ENCODE measurements around the gene MYLK. TPM values are rescaled to one million over a fixed set of nuclear protein-coding genes. Genes with fewer than 3 reads are reported as not detected.
"Not testable (repeated sequence)": the region's sequence is repeated elsewhere in the genome, so short reads cannot be mapped to it uniquely, and the experiment has no call there.

Gene MYLK
- total and polyA plus RNA-seq, 8 donors: 35.1 to 916 (median 340) TPM

- 65 to 69% (median 68%) methylated on average over 14 of the region's 14 CpGs for WGBS, 5 donors
- no peak for TF ChIP-seq POLR2A (IDR thresholded peaks at IDR 0.05)
- TF ChIP-seq POLR2AphosphoS5 (IDR thresholded peaks at IDR 0.05): no peak
- TF ChIP-seq CTCF (IDR thresholded peaks at IDR 0.05): no peak
- no peak overlapping the region for H3K27ac ChIP-seq
- H3K27me3 ChIP-seq: no peaks in the 10 kb centered on the region
- no peak for DNase-seq
- intact Hi-C loops (cut with DNase I; ENCODE audit: low total_unique reads): loop anchor here (5.0 kb wide), 1 partner anchor 65 kb away; no protein-coding TSS in a partner anchor
- H3K4me3 ChIP-seq: no peak overlapping the region
- H3K4me1 ChIP-seq: peaks cover 0 to 8% (median 0%) of the 10 kb centered on the region in 4 donors
- H3K36me3 ChIP-seq: no peaks in the 10 kb centered on the region
- H3K9me3 ChIP-seq: no peaks in the 10 kb centered on the region
These were observed 171.9 kb downstream of the MYLK start for GRCh38 chr3:123712077-123712860.

- H3K27ac ChIP-seq: no peak overlapping the region
- 76 to 94% (median 93%) methylated on average over 3 of the region's 3 CpGs for WGBS, 5 donors
These were observed 172.8 kb downstream of the MYLK start for GRCh38 chr3:123711356-123711755.

GRCh38 chr3:123708531-123708930 is 175.6 kb downstream of the MYLK start:
- H3K9me3 ChIP-seq: no peaks in the 10 kb centered on the region
- no peak for DNase-seq
- TF ChIP-seq POLR2A (IDR thresholded peaks at IDR 0.05) (no peak), EP300 (IDR thresholded peaks at IDR 0.05) (no peak), CTCF (IDR thresholded peaks at IDR 0.05) (no peak), POLR2AphosphoS5 (IDR thresholded peaks at IDR 0.05) (no peak)
- H3K4me1 ChIP-seq: peaks cover 0 to 20% (median 3%) of the 10 kb centered on the region in 4 donors
- H3K4me3 ChIP-seq: no peak overlapping the region
- H3K27me3 ChIP-seq: no peaks in the 10 kb centered on the region
- H3K27ac ChIP-seq: no peak overlapping the region
- WGBS, 5 donors: 89 to 92% (median 89%) methylated on average over 10 of the region's 10 CpGs
- intact Hi-C loops (cut with DNase I; ENCODE audit: low total_unique reads): no loop called here
- H3K36me3 ChIP-seq: no peaks in the 10 kb centered on the region

More at GRCh38 chr3:123711356-123711755, 172.8 kb downstream of the MYLK start:
- no peaks in the 10 kb centered on the region for H3K36me3 ChIP-seq
- intact Hi-C loops (cut with DNase I; ENCODE audit: low total_unique reads): loop anchor here (5.0 kb wide), 1 partner anchor 64 kb away; no protein-coding TSS in a partner anchor
- no peaks in the 10 kb centered on the region for H3K9me3 ChIP-seq
- H3K4me3 ChIP-seq: no peak overlapping the region
- H3K4me1 ChIP-seq: peaks cover 0 to 8% (median 0%) of the 10 kb centered on the region in 4 donors
- no peak for TF ChIP-seq POLR2A (IDR thresholded peaks at IDR 0.05)
- TF ChIP-seq EP300 (IDR thresholded peaks at IDR 0.05): no peak
- TF ChIP-seq CTCF (IDR thresholded peaks at IDR 0.05): no peak
- no peak for TF ChIP-seq POLR2AphosphoS5 (IDR thresholded peaks at IDR 0.05)
- DNase-seq: no peak
- no peaks in the 10 kb centered on the region for H3K27me3 ChIP-seq

- H3K9me3 ChIP-seq; H3K36me3 ChIP-seq; H3K27ac ChIP-seq; H3K27me3 ChIP-seq; intact Hi-C loops (cut with DNase I; ENCODE audit: low total_unique reads); DNase-seq; H3K4me3 ChIP-seq: not testable (repeated sequence)
- H3K4me1 ChIP-seq: peaks cover 0 to 27% (median 6%) of the 10 kb centered on the region in 4 donors
- WGBS, 5 donors: 81 to 92% (median 92%) methylated on average over 7 of the region's 7 CpGs
These were observed 176.5 kb downstream of the MYLK start for GRCh38 chr3:123707641-123708040.

- no peak overlapping the region for H3K27ac ChIP-seq
- TF ChIP-seq POLR2A (IDR thresholded peaks at IDR 0.05) (no peak), CTCF (IDR thresholded peaks at IDR 0.05) (no peak), POLR2AphosphoS5 (IDR thresholded peaks at IDR 0.05) (no peak), EP300 (IDR thresholded peaks at IDR 0.05) (no peak)
- intact Hi-C loops (cut with DNase I; ENCODE audit: low total_unique reads): no loop called here
- DNase-seq: no peak
- 83 to 92% (median 89%) methylated on average over 7 to 8 of the region's 8 CpGs for WGBS, 5 donors
- no peak overlapping the region for H3K4me3 ChIP-seq
- H3K36me3 ChIP-seq: no peaks in the 10 kb centered on the region
- H3K9me3 ChIP-seq: no peaks in the 10 kb centered on the region
- no peaks in the 10 kb centered on the region for H3K27me3 ChIP-seq
- peaks cover 0 to 30% (median 11%) of the 10 kb centered on the region in 4 donors for H3K4me1 ChIP-seq
These were observed 177.3 kb downstream of the MYLK start for GRCh38 chr3:123706871-123707270.

Measured in stomach (tissue), 9 donors.